HG03378 (cell line): ENCODE results near the gene ITIH5.

Experiments used
- ATAC-seq: cut with Tn5 transposase; IDR thresholded peaks from one replicate; pipeline ENCODE4 v1.9.1; 2021; ENCODE audit warnings: mild to moderate bottlenecking, moderate library complexity; ENCODE audit not compliant: unreplicated experiment

Gene ITIH5

GRCh38 chr10:7635408-7636125, 31.2 kb downstream of the ITIH5 start:
- ATAC-seq: no peak

GRCh38 chr10:7634142-7634894, 32.4 kb downstream of the ITIH5 start:
- no peak for ATAC-seq

- ATAC-seq: no peak
Observed at GRCh38 chr10:7626283-7626682, 40.5 kb downstream of the ITIH5 start.

- no peak for ATAC-seq
Observed at GRCh38 chr10:7625836-7626235, 40.9 kb downstream of the ITIH5 start.

- no peak for ATAC-seq
Observed at GRCh38 chr10:7625009-7625408, 41.8 kb downstream of the ITIH5 start.

- ATAC-seq: no peak
Observed at GRCh38 chr10:7622969-7623368, 43.8 kb downstream of the ITIH5 start.

- no peak for ATAC-seq
Observed at GRCh38 chr10:7618461-7618860, 48.3 kb downstream of the ITIH5 start.

- ATAC-seq: no peak
Observed at GRCh38 chr10:7611909-7612308, 54.9 kb downstream of the ITIH5 start.

- no peak for ATAC-seq
Observed at GRCh38 chr10:7610651-7611389, 55.9 kb downstream of the ITIH5 start.

GRCh38 chr10:7610026-7610425, 56.7 kb downstream of the ITIH5 start:
- no peak for ATAC-seq

GRCh38 chr10:7609556-7609955, 57.2 kb downstream of the ITIH5 start:
- no peak for ATAC-seq

GRCh38 chr10:7608001-7608400, 58.8 kb downstream of the ITIH5 start:
- ATAC-seq: no peak

GRCh38 chr10:7606951-7607404, 59.8 kb downstream of the ITIH5 start:
- no peak for ATAC-seq

GRCh38 chr10:7605565-7606295, 61.0 kb downstream of the ITIH5 start:
- no peak for ATAC-seq

GRCh38 chr10:7601023-7601656, 65.6 kb downstream of the ITIH5 start:
- ATAC-seq: no peak

GRCh38 chr10:7598771-7599170, 68.0 kb downstream of the ITIH5 start:
- no peak for ATAC-seq

GRCh38 chr10:7596356-7596755, 70.4 kb downstream of the ITIH5 start:
- no peak for ATAC-seq

GRCh38 chr10:7593905-7594304, 72.9 kb downstream of the ITIH5 start:
- no peak for ATAC-seq

- no peak for ATAC-seq
Observed at GRCh38 chr10:7593063-7593462, 73.7 kb downstream of the ITIH5 start.

GRCh38 chr10:7592627-7593026, 74.1 kb downstream of the ITIH5 start:
- ATAC-seq: no peak

- ATAC-seq: no peak
Observed at GRCh38 chr10:7590271-7590670, 76.5 kb downstream of the ITIH5 start.
